Heart right ventricle (tissue), 16 donors: Measurements from ENCODE around the gene ZMAT3. TPM values are rescaled to one million over a fixed set of nuclear protein-coding genes. Genes with fewer than 3 reads are reported as not detected.
"Not testable (repeated sequence)": the region's sequence is repeated elsewhere in the genome, so short reads cannot be mapped to it uniquely, and the experiment has no call there.

ENCODE experiments used
- ATAC-seq, 8 donors: fragments of 200-7000 bp; cut with Tn5 transposase; one replicate each; pipeline ENCODE4 v1.9.1; 2020; ENCODE audit warnings: mild to moderate bottlenecking in 8 of 8, moderate library complexity in 8 of 8, moderate number of reproducible peaks in 1 of 8
- DNase-seq, 2 donors: peaks; one replicate each; pipeline ENCODE4 v3.0.0-alpha.2; 2020
- H3K27ac ChIP-seq, 10 donors: fragments of 200-600 bp; sonication (generic) in 2 of 10; one replicate each; pipeline versions ENCODE4 v1.5.0 to v1.8.0; 2020 to 2022; ENCODE audit warnings: mild to moderate bottlenecking in 3 of 10
- H3K27me3 ChIP-seq, 7 donors: fragments of 200-600 bp; one replicate each; pipeline ENCODE4 v1.8.0; 2021 to 2022; ENCODE audit warnings: mild to moderate bottlenecking in 2 of 7
- H3K36me3 ChIP-seq, 9 donors: fragments of 200-600 bp; sonication (generic) in 1 of 9; one replicate each; pipeline versions ENCODE4 v1.5.0 to v1.8.0; 2020 to 2022; ENCODE audit warnings: mild to moderate bottlenecking in 2 of 9
- H3K4me1 ChIP-seq, 9 donors: fragments of 200-600 bp; sonication (generic) in 1 of 9; one replicate each; pipeline versions ENCODE4 v1.5.0 to v1.8.0; 2020 to 2022; ENCODE audit warnings: mild to moderate bottlenecking in 4 of 9
- H3K4me3 ChIP-seq, 10 donors: fragments of 200-600 bp; sonication (generic) in 2 of 10; one replicate each; pipeline versions ENCODE4 v1.5.0 to v1.8.0; 2020 to 2022; ENCODE audit warnings: mild to moderate bottlenecking in 7 of 10, moderate library complexity in 2 of 10
- H3K9me3 ChIP-seq, 11 donors: fragments of 200-600 bp in 10 of 11; sonication (generic) in 2 of 11; one replicate each; pipeline versions ENCODE4 v1.5.0 to v1.8.0; 2013 to 2022; ENCODE audit warnings: mild to moderate bottlenecking in 2 of 11, control low read depth in 1 of 11, moderate library complexity in 1 of 11
- WGBS, 2 donors: extraction: QIAGEN DNeasy Blood & Tissue Kit; methylation state at CpG; one replicate each; pipeline ENCODE4 v1.1.7; 2013; ENCODE audit warnings: inconsistent platforms in 1 of 2; 5-methylcytosine and 5-hydroxymethylcytosine counted together
- intact Hi-C, 10 donors: fragments of 100-400 bp; cut with DNase I; formaldehyde crosslinking; loops; one replicate each; pipeline versions ENCODE4 v1.11.1 to v1.14.2; 2022
- polyA plus RNA-seq, 2 donors: library from polyadenylated mRNA; stranded (reverse); fragments of 200-250 nt; gene quantifications; one replicate each; pipeline ENCODE4 v1.2.3, GENCODE V29; 2013
- total RNA-seq, 10 donors: library from RNA; stranded (reverse); fragmentation: NEBNext Ultra II Directional in 3 of 10; extraction: Animal tissue kit (Norgen Biotek cat#: 25700) in 3 of 10; gene quantifications; one replicate each; pipeline versions ENCODE4 v1.2.1 to v1.2.4, GENCODE V29; 2021 to 2023
- TF ChIP-seq, protein P1 (sequence below), 9 donors: fragments of 200-600 bp; sonication (generic) in 2 of 9; IDR thresholded peaks; one replicate each; pipeline versions ENCODE4 v1.5.0 to v1.8.0; 2021 to 2022; ENCODE audit warnings: antibody characterized with exemption in 9 of 9, mild to moderate bottlenecking in 5 of 9, moderate library complexity in 1 of 9
- donor health status: Arrhythmogenic right ventricular cardiomyopathy.
- donor health status: ischemic (EF 13 %, LVEDD 7.1; RV severe dilation, severe dysfunction).
- donor health status: healthy with polysubstance abuse.
- donor health status: DM: no; HTN: yes; CAD: no.
- donor health status: DM: no; HTN: no; CAD: no.
- donor health status: ischemic (EF 25% LVEDD 6.9; RV normal size, moderate dysfunction).
- donor health status: ischemic (EF 25% LVEDD 5.7; RV mildly dilated, moderate dysfunction).
- donor health status: healthy.
- donor health status: DM: yes; HTN: yes; CAD: no.
- donor health status: Ischemic cardiomyopathy.
- donor health status: ischemic (EF 35%, LVEDD 5.7; RV mildly dilated, moderate dysfunction).
- donor health status: nonischemic (EF 11% LVEDD 7.7; RV severe dilation, severe dysfunction).
- donor health status: DM: yes; HTN: yes; CAD: no.
- donor health status: PGD.
- donor health status: ischemic (EF 29% LVEDD 5.4; RV normal size, mild dysfunction).
- donor health status: nonischemic (EF 23%, LVEDD 6.1; RV moderate dilation, normal function).

Gene ZMAT3
- total and polyA plus RNA-seq, 12 donors: 1.8 to 18.2 (median 12.6) TPM

DNA sequence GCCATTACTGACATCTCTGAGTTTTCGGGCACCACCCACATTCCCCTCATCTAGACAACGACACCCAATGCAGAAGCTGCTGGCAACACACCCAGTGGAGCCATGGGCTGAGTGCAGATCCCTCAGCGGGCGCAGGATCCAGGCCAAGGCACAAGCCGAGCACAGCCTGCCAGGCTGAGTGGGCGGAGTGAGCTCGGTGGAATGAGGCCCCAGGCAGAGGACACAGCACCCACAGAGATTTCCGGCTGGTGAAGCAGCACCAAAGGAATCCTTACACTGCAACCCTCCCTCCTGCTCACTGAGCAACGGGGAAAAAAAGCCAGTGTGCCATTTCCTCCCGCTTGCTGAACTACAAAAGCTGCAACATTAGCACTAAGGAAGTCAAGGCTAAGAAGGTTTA is 34.3 kb downstream of the ZMAT3 start:
- H3K27me3 ChIP-seq: no peaks in the 10 kb centered on the region
- TF ChIP-seq, protein P1, sequence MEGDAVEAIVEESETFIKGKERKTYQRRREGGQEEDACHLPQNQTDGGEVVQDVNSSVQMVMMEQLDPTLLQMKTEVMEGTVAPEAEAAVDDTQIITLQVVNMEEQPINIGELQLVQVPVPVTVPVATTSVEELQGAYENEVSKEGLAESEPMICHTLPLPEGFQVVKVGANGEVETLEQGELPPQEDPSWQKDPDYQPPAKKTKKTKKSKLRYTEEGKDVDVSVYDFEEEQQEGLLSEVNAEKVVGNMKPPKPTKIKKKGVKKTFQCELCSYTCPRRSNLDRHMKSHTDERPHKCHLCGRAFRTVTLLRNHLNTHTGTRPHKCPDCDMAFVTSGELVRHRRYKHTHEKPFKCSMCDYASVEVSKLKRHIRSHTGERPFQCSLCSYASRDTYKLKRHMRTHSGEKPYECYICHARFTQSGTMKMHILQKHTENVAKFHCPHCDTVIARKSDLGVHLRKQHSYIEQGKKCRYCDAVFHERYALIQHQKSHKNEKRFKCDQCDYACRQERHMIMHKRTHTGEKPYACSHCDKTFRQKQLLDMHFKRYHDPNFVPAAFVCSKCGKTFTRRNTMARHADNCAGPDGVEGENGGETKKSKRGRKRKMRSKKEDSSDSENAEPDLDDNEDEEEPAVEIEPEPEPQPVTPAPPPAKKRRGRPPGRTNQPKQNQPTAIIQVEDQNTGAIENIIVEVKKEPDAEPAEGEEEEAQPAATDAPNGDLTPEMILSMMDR (IDR thresholded peaks at IDR 0.05): no peak
- intact Hi-C loops: no loop called here
- H3K27ac ChIP-seq: peak overlapping the region in 3 of 10 donors; percentile 13 to 41 (median 15)
- ATAC-seq (peak; percentile 71 to 98 (median 91)), DNase-seq (peak; percentile 58)
- H3K4me1 ChIP-seq: peaks cover 0 to 43% (median 13%) of the 10 kb centered on the region in 9 donors
- H3K9me3 ChIP-seq: peaks cover 0 to 7% (median 0%) of the 10 kb centered on the region in 11 donors
- WGBS, 2 donors: 68 to 77% methylated on average over 10 of the region's 10 CpGs
- H3K36me3 ChIP-seq: peaks cover 0 to 6% (median 0%) of the 10 kb centered on the region in 9 donors
- H3K4me3 ChIP-seq: no peak overlapping the region

DNA sequence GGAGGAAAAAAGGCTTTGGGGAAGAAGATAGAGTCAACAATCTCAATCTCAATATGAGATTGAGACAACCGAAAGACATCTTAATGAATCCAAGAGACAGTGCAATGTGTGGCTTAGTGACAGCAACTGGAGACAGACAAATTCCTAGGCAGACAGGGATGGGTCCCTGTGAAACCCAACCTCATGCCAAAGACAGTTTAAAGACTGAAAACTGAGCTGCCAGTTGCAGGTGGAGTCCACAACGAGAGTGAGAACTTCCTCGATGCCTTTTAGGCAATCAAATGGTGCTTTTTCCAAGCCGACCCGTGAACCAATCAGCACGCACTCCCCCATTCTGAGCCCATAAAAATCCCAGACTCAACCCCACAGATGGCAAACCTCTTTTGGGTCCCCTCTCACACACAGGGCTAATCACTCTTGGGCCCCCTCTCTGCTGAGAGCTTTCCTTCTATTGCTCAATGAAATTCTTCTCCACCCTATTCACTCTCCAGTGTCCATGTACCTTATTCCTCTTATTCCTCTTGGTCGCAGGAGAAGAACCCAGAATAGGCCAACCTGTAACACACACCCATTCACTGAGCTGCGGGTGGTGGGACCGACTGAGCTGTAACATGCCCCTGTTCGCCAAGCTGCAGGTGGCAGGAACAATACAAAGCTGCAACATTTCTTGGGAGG is 34.8 kb downstream of the ZMAT3 start:
- Histone ChIP-seq H3K9me3 (peaks cover 0 to 7% (median 0%) of the 10 kb centered on the region in 11 donors), H3K4me3 (no peak overlapping the region), H3K4me1 (peaks cover 0 to 43% (median 13%) of the 10 kb centered on the region in 9 donors), H3K27ac (peak overlapping the region in 2 of 10 donors; percentile 15 to 41), H3K36me3 (peaks cover 0 to 6% (median 0%) of the 10 kb centered on the region in 9 donors), H3K27me3 (no peaks in the 10 kb centered on the region)
- intact Hi-C loops: no loop called here
- ATAC-seq (peak in 3 of 8 donors; percentile 10 to 23 (median 12)), DNase-seq (no peak)
- WGBS, 2 donors: 97 to 98% methylated on average over 10 of the region's 10 CpGs
- TF ChIP-seq, protein P1 (IDR thresholded peaks at IDR 0.05): no peak

DNA sequence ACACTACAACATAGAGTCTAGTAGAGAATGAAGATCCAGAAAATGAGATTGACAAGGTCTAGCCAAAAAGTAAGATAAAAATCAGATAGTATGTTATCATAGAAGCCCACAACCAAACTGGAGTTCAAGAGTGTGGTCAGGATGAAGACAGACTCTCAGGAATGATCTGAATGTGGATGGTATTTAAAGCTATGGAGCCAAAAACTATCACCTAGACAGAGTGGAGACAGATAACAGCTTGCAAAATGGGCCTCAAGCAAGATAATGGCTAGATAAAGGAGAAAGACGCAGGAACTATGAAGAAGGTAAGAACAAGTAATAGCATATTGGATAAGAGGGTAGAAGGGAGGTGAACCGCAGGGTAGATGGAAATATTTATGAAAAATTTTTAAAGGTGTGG is 35.4 kb downstream of the ZMAT3 start:
- H3K4me1 ChIP-seq: peaks cover 0 to 43% (median 13%) of the 10 kb centered on the region in 9 donors
- H3K36me3 ChIP-seq: peaks cover 0 to 6% (median 0%) of the 10 kb centered on the region in 9 donors
- no peak overlapping the region for H3K27ac ChIP-seq
- H3K9me3 ChIP-seq: peaks cover 0 to 7% (median 0%) of the 10 kb centered on the region in 11 donors
- H3K4me3 ChIP-seq: no peak overlapping the region
- no peaks in the 10 kb centered on the region for H3K27me3 ChIP-seq
- DNase-seq (no peak), ATAC-seq (no peak)
- intact Hi-C loops: no loop called here
- TF ChIP-seq, protein P1 (IDR thresholded peaks at IDR 0.05): no peak
- 97% methylated on average over 2 of the region's 2 CpGs for WGBS, 2 donors

DNA sequence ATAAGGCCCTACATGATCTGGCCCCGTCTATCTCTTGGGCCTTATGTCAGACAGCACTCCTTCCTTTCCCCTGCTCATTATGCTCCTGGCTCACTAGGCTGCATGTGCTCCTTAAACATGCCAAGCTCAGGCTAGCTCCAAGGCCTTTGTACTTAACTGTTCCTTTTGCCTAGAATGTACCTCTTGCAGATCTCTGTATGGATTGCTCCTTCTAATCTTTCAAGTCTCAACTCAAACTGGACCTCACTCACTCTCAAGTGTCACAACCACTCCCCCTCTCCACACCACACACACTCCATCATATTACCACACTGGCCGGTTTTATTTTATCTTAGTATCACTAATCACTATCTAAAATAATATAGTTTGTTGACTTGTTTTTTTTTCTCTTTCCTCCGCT is 36.4 kb downstream of the ZMAT3 start:
- H3K36me3 ChIP-seq: peaks cover 0 to 10% (median 0%) of the 10 kb centered on the region in 9 donors
- TF ChIP-seq, protein P1 (IDR thresholded peaks at IDR 0.05): no peak
- WGBS, 2 donors: 81 to 90% methylated on average over 3 of the region's 3 CpGs
- H3K27ac ChIP-seq: no peak overlapping the region
- no peaks in the 10 kb centered on the region for H3K27me3 ChIP-seq
- H3K9me3 ChIP-seq: no peaks in the 10 kb centered on the region
- DNase-seq (no peak), ATAC-seq (no peak)
- intact Hi-C loops: no loop called here
- H3K4me3 ChIP-seq: no peak overlapping the region
- H3K4me1 ChIP-seq: peaks cover 0 to 43% (median 13%) of the 10 kb centered on the region in 9 donors

DNA sequence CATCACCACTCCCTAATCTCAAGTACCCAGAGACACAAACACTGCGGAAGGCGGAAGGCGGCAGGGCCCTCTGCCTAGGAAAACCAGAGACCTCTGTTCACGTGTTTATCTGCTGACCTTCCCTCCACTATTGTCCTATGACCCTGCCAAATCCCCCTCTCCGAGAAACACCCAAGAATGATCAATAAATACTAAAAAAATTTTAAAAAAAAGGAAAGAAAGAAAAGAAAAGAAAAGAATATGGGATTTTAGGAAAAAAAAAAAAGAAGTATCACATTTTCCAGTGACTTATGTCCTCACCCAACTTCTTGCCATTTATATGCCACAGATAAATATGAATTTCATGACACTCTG is 38.3 kb downstream of the ZMAT3 start:
- Histone ChIP-seq H3K36me3 (peaks cover 0 to 11% (median 0%) of the 10 kb centered on the region in 9 donors), H3K4me1 (peaks cover 0 to 37% (median 19%) of the 10 kb centered on the region in 9 donors)
- DNase-seq, H3K9me3 ChIP-seq, ATAC-seq, H3K4me3 ChIP-seq, H3K27ac ChIP-seq, H3K27me3 ChIP-seq, intact Hi-C loops: not testable (repeated sequence)
- WGBS, 2 donors: 45 to 54% methylated on average over 5 of the region's 5 CpGs

DNA sequence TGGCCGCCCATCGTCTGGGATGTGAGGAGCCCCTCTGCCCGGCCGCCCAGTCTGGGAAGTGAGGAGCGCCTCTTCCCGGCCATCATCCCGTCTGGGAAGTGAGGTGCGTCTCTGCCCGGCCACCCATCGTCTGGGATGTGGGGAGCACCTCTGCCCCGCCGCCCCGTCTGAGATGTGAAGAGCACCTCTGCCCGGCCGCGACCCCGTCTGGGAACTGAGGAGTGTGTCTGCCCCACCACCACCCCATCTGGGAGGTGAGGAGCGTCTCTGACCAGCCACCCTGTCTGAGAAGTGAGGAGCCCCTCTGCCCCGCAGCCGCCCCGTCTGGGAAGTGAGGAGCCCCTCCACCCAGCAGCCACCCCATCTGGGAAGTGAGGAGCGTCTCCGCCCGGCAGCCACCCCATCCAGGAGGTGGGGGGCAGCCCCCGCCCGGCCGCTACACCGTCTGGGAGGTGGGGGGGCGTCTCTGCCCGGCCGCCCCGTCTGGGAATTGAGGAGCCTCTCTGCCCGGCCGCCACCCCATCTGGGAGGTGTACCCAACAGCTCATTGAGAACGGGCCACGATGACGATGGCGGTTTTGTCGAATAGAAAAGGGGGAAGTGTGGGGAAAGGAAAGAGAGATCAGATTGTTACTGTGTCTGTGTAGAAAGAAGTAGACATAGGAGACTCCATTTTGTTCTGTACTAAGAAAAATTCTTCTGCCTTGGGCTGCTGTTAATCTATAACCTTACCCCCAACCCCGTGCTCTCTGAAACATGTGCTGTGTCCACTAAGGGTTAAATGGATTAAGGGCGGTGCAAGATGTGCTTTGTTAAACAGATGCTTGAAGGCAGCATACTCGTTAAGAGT is 38.9 kb downstream of the ZMAT3 start:
- ATAC-seq, DNase-seq, H3K4me3 ChIP-seq, H3K27ac ChIP-seq, intact Hi-C loops, H3K27me3 ChIP-seq, H3K9me3 ChIP-seq: not testable (repeated sequence)
- 88 to 94% methylated on average over 35 to 42 of the region's 42 CpGs for WGBS, 2 donors
- peaks cover 0 to 16% (median 0%) of the 10 kb centered on the region in 9 donors for H3K36me3 ChIP-seq
- peaks cover 0 to 31% (median 14%) of the 10 kb centered on the region in 9 donors for H3K4me1 ChIP-seq
